Sigmoid colon (tissue), 7 donors: ENCODE measurements around the gene PTPRZ1. TPM values are rescaled to one million over a fixed set of nuclear protein-coding genes. Genes with fewer than 3 reads are reported as not detected.

Experiments
- DNase-seq: peaks from one replicate; pipeline ENCODE4 v3.0.0-alpha.2; 2019
- H3K27ac ChIP-seq, 4 donors: fragments of 200-600 bp; sonication (generic); one replicate each; pipeline ENCODE4 v1.5.1; 2016 to 2019; ENCODE audit warnings: mild to moderate bottlenecking in 1 of 4
- H3K27me3 ChIP-seq, 3 donors: fragments of 200-600 bp; sonication (generic); one replicate each; pipeline ENCODE4 v1.5.1; 2019; ENCODE audit warnings: mild to moderate bottlenecking in 1 of 3
- H3K36me3 ChIP-seq, 4 donors: fragments of 200-600 bp; sonication (generic); one replicate each; pipeline ENCODE4 v1.5.1; 2016 to 2019
- H3K4me1 ChIP-seq, 4 donors: fragments of 200-600 bp; sonication (generic); one replicate each; pipeline ENCODE4 v1.5.1; 2017 to 2019
- H3K4me3 ChIP-seq, 4 donors: fragments of 200-600 bp; sonication (generic); one replicate each; pipeline ENCODE4 v1.5.1; 2017 to 2019; ENCODE audit warnings: mild to moderate bottlenecking in 2 of 4, moderate library complexity in 1 of 4
- H3K9me3 ChIP-seq, 4 donors: fragments of 200-600 bp in 3 of 4; sonication (generic) in 3 of 4; one replicate each; pipeline versions ENCODE4 v1.5.1 to v1.6.1; 2013 to 2019
- EP300 ChIP-seq, 4 donors: sonication (generic); formaldehyde crosslinking; IDR thresholded peaks; one replicate each; pipeline ENCODE4 v1.6.1; 2017; ENCODE audit warnings: antibody characterized with exemption in 4 of 4
- POLR2A ChIP-seq, 2 donors: fragments of 450-650 bp; IDR thresholded peaks; one replicate each; pipeline ENCODE4 v1.6.1; 2016; ENCODE audit warnings: antibody characterized with exemption in 2 of 2, mild to moderate bottlenecking in 2 of 2, moderate library complexity in 2 of 2
- POLR2AphosphoS5 ChIP-seq, 4 donors: sonication (generic); formaldehyde crosslinking; IDR thresholded peaks; one replicate each; pipeline ENCODE4 v1.6.1; 2017; ENCODE audit warnings: antibody characterized with exemption in 4 of 4
- WGBS, 2 donors: extraction: QIAGEN DNeasy Blood & Tissue Kit; methylation state at CpG; one replicate each; pipeline ENCODE4 v1.1.7; 2013; 5-methylcytosine and 5-hydroxymethylcytosine counted together
- intact Hi-C: fragments of 100-400 bp; cut with DNase I; formaldehyde crosslinking; loops from one replicate; pipeline ENCODE4 v1.15.1; 2023
- polyA plus RNA-seq, 3 donors: library from polyadenylated mRNA; stranded (reverse); fragments of 200-250 nt; gene quantifications; one replicate each; pipeline ENCODE4 v1.2.3, GENCODE V29; 2013
- total RNA-seq, 4 donors: library from RNA; depleted of rRNA; stranded (reverse); fragments of >200 nt; gene quantifications; one replicate each; pipeline ENCODE4 v1.1.0, GENCODE V29; 2016
- TF ChIP-seq, protein P1 (sequence below), 4 experiments: fragments of 450-650 bp in 3 of 4; fragments of 200-600 bp in 1 of 4; IDR thresholded peaks; one replicate each; pipeline ENCODE4 v1.5.1; 2016 to 2019; ENCODE audit warnings: antibody characterized with exemption in 4 of 4, mild to moderate bottlenecking in 3 of 4, moderate library complexity in 2 of 4
- donor health status: healthy with polysubstance abuse.
- donor health status: Bipolar disorder and iron deficiency.
- donor health status: healthy.

Gene PTPRZ1
- total and polyA plus RNA-seq, 7 donors: under 0.01 to 19.4 (median 6.7) TPM; not detected in 1

DNA sequence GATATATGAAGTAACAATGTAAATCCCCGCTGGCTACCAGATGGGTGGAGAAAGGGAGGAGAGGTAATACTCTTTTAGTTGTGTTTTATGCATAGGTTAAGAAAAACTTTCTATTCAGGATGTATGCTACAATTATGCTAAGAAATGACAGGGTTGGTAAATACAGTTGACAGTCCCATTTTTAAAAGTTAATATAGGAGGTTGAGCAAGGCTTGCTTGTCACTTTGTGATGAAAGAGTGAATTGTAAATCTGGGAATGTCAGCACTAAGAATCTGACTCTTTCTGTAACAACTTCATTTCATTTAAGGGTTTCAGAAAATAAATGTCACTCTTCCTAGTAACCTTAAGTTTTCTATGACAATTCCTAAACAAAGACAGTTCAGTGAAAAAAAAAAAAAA, 59.8 kb downstream of the PTPRZ1 start:
- no peak overlapping the region for H3K27ac ChIP-seq
- TF ChIP-seq EP300 (IDR thresholded peaks at IDR 0.05) (no peak), POLR2AphosphoS5 (IDR thresholded peaks at IDR 0.05) (no peak), POLR2A (IDR thresholded peaks at IDR 0.05) (no peak)
- TF ChIP-seq, protein P1, sequence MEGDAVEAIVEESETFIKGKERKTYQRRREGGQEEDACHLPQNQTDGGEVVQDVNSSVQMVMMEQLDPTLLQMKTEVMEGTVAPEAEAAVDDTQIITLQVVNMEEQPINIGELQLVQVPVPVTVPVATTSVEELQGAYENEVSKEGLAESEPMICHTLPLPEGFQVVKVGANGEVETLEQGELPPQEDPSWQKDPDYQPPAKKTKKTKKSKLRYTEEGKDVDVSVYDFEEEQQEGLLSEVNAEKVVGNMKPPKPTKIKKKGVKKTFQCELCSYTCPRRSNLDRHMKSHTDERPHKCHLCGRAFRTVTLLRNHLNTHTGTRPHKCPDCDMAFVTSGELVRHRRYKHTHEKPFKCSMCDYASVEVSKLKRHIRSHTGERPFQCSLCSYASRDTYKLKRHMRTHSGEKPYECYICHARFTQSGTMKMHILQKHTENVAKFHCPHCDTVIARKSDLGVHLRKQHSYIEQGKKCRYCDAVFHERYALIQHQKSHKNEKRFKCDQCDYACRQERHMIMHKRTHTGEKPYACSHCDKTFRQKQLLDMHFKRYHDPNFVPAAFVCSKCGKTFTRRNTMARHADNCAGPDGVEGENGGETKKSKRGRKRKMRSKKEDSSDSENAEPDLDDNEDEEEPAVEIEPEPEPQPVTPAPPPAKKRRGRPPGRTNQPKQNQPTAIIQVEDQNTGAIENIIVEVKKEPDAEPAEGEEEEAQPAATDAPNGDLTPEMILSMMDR (IDR thresholded peaks at IDR 0.05): no peak
- no peak overlapping the region for H3K4me3 ChIP-seq
- no peak for DNase-seq
- no peaks in the 10 kb centered on the region for H3K27me3 ChIP-seq
- H3K9me3 ChIP-seq: no peaks in the 10 kb centered on the region
- intact Hi-C loops: no loop called here
- H3K4me1 ChIP-seq: no peaks in the 10 kb centered on the region
- 83 to 92% methylated on average over 1 of the region's 1 CpG for WGBS, 2 donors
- no peaks in the 10 kb centered on the region for H3K36me3 ChIP-seq

- TF ChIP-seq POLR2AphosphoS5 (IDR thresholded peaks at IDR 0.05): no peak
- no peak for TF ChIP-seq POLR2A (IDR thresholded peaks at IDR 0.05)
- TF ChIP-seq EP300 (IDR thresholded peaks at IDR 0.05): no peak
- TF ChIP-seq, protein P1 (IDR thresholded peaks at IDR 0.05): no peak
- no peaks in the 10 kb centered on the region for H3K36me3 ChIP-seq
- no peak for DNase-seq
- H3K27me3 ChIP-seq: no peaks in the 10 kb centered on the region
- intact Hi-C loops: no loop called here
- H3K27ac ChIP-seq: no peak overlapping the region
- WGBS, 2 donors: 86 to 87% methylated on average over 6 of the region's 6 CpGs
- H3K4me1 ChIP-seq: no peaks in the 10 kb centered on the region
- H3K4me3 ChIP-seq: no peak overlapping the region
- H3K9me3 ChIP-seq: no peaks in the 10 kb centered on the region
These were observed 64.1 kb downstream of the PTPRZ1 start for GRCh38 chr7:121936951-121937623.

DNA sequence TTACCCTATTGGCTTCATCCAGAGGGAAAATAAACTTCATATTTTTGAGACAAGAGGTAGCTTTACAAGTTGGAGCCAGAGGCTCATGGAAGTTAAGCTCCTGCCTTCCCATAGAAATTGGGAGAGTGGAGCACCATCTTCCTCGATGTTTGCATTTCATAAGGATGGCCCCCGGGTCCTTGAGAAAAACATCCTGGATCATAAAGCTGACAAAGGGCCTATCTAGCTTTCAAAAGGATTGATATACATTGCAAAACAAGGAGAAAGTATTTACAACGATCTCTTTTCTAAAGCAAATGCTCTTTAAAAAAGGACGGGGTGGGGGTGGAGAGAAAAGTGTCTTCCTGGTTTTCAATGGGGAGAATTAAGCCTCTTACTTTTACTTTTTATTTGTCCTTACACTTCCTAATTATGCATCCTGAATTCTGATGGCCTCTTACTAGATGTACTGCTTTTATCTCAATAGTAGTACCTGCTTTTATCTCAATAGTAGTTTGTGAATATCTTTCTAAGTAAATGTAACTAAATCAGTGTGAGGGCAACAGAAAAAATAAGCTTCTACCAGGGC, 65.6 kb downstream of the PTPRZ1 start:
- TF ChIP-seq, protein P1 (IDR thresholded peaks at IDR 0.05): no peak
- TF ChIP-seq POLR2AphosphoS5 (IDR thresholded peaks at IDR 0.05) (no peak), POLR2A (IDR thresholded peaks at IDR 0.05) (no peak), EP300 (IDR thresholded peaks at IDR 0.05) (no peak)

GRCh38 chr7:121940918-121941317, 68.0 kb downstream of the PTPRZ1 start:
- Histone ChIP-seq H3K4me1 (no peaks in the 10 kb centered on the region), H3K9me3 (no peaks in the 10 kb centered on the region), H3K4me3 (no peak overlapping the region), H3K27me3 (no peaks in the 10 kb centered on the region), H3K27ac (no peak overlapping the region), H3K36me3 (no peaks in the 10 kb centered on the region)
- DNase-seq: no peak
- 51% methylated on average over 3 of the region's 3 CpGs for WGBS, 2 donors
- intact Hi-C loops: no loop called here
- TF ChIP-seq, protein P1 (IDR thresholded peaks at IDR 0.05): no peak
- TF ChIP-seq EP300 (IDR thresholded peaks at IDR 0.05) (no peak), POLR2A (IDR thresholded peaks at IDR 0.05) (no peak), POLR2AphosphoS5 (IDR thresholded peaks at IDR 0.05) (no peak)

More for the DNA sequence above, 65.6 kb downstream of the PTPRZ1 start:
- intact Hi-C loops: no loop called here
- H3K9me3 ChIP-seq: no peaks in the 10 kb centered on the region
- no peak overlapping the region for H3K27ac ChIP-seq
- no peaks in the 10 kb centered on the region for H3K27me3 ChIP-seq
- no peak overlapping the region for H3K4me3 ChIP-seq
- no peak for DNase-seq
- no peaks in the 10 kb centered on the region for H3K36me3 ChIP-seq
- 13 to 19% methylated on average over 4 of the region's 4 CpGs for WGBS, 2 donors
- H3K4me1 ChIP-seq: no peaks in the 10 kb centered on the region
